Measurements from ENCODE around the gene FBXL17. TPM values are rescaled to one million over a fixed set of nuclear protein-coding genes. Genes with fewer than 3 reads are reported as not detected.

Gene FBXL17
- total RNA-seq, 1 donor from 2014 or later, result 12.7 TPM

DNA sequence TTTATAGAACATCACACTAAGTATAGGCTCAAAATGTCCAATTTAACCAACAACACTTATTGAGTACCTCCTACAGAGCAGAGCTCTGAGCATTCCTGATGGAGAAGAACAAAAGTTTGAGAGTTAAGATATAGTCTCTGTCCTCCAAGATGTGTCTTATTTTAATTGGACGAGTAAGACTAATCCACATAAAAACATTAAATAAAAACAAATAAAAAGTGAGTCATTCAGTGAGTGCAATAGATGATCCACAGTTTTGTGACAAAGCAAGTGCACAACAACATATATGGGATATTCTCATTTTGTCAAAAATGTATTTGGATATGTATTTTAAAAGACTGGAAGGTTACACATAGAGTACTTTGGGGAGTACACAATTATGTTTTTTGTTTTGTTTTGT is 277.4 kb downstream of the FBXL17 start:
- no peak overlapping the region for H3K4me2 ChIP-seq (ENCODE audit: low read length)
- no peaks in the 10 kb centered on the region for H3K36me3 ChIP-seq (ENCODE audit: insufficient read depth, low read length)
- DNase-seq (ENCODE audit: low read depth) (no peak), FAIRE-seq (no peak)
- no peak overlapping the region for H3K27ac ChIP-seq (ENCODE audit: low read depth, low read length)
- Mint-ChIP-seq H3K27me3 (ENCODE audit: low read depth, unreplicated experiment) (no peaks in the 10 kb centered on the region), H3K9me3 (ENCODE audit: unreplicated experiment) (no peaks in the 10 kb centered on the region), H3K27ac (ENCODE audit: unreplicated experiment) (no peak overlapping the region), H3K4me3 (ENCODE audit: unreplicated experiment) (no peak overlapping the region), H3K36me3 (ENCODE audit: low read depth, unreplicated experiment) (peaks cover 2% of the 10 kb centered on the region), H3K4me1 (ENCODE audit: low read depth, unreplicated experiment) (no peaks in the 10 kb centered on the region)
- no peaks in the 10 kb centered on the region for H3K4me1 ChIP-seq (ENCODE audit: insufficient read depth, low read length)
- H3K79me2 ChIP-seq (ENCODE audit: insufficient read depth, low read length), result no peaks in the 10 kb centered on the region
- no peaks in the 10 kb centered on the region for H3K9me3 ChIP-seq (ENCODE audit: insufficient read depth, low read depth, low read length)
- H2AFZ ChIP-seq (ENCODE audit: low read depth, low read length), result no peak overlapping the region
- no peak overlapping the region for H3K4me3 ChIP-seq (ENCODE audit: insufficient read depth, low read depth, low read length)
- H3K9ac ChIP-seq (ENCODE audit: low read length), result no peak overlapping the region
- TF ChIP-seq, protein P1, sequence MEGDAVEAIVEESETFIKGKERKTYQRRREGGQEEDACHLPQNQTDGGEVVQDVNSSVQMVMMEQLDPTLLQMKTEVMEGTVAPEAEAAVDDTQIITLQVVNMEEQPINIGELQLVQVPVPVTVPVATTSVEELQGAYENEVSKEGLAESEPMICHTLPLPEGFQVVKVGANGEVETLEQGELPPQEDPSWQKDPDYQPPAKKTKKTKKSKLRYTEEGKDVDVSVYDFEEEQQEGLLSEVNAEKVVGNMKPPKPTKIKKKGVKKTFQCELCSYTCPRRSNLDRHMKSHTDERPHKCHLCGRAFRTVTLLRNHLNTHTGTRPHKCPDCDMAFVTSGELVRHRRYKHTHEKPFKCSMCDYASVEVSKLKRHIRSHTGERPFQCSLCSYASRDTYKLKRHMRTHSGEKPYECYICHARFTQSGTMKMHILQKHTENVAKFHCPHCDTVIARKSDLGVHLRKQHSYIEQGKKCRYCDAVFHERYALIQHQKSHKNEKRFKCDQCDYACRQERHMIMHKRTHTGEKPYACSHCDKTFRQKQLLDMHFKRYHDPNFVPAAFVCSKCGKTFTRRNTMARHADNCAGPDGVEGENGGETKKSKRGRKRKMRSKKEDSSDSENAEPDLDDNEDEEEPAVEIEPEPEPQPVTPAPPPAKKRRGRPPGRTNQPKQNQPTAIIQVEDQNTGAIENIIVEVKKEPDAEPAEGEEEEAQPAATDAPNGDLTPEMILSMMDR (IDR thresholded peaks at IDR 0.05; ENCODE audit: insufficient read depth, low read depth, low read length), result no peak
- no peak for TF ChIP-seq EZH2 (IDR thresholded peaks at IDR 0.05; ENCODE audit: insufficient read depth, low read length)
- no peaks in the 10 kb centered on the region for H4K20me1 ChIP-seq (ENCODE audit: insufficient read depth, low read length)
- H3K27me3 ChIP-seq (ENCODE audit: insufficient read depth, low read length), result no peaks in the 10 kb centered on the region

GRCh38 chr5:108102463-108102862 is 279.4 kb downstream of the FBXL17 start:
- Mint-ChIP-seq H3K4me3 (ENCODE audit: unreplicated experiment) (no peak overlapping the region), H3K4me1 (ENCODE audit: low read depth, unreplicated experiment) (no peaks in the 10 kb centered on the region), H3K36me3 (ENCODE audit: low read depth, unreplicated experiment) (peaks cover 2% of the 10 kb centered on the region), H3K27me3 (ENCODE audit: low read depth, unreplicated experiment) (no peaks in the 10 kb centered on the region), H3K27ac (ENCODE audit: unreplicated experiment) (no peak overlapping the region), H3K9me3 (ENCODE audit: unreplicated experiment) (no peaks in the 10 kb centered on the region)
- Histone ChIP-seq H3K79me2 (ENCODE audit: insufficient read depth, low read length) (no peaks in the 10 kb centered on the region), H3K9me3 (ENCODE audit: insufficient read depth, low read depth, low read length) (no peaks in the 10 kb centered on the region), H3K4me1 (ENCODE audit: insufficient read depth, low read length) (no peaks in the 10 kb centered on the region), H3K36me3 (ENCODE audit: insufficient read depth, low read length) (no peaks in the 10 kb centered on the region), H4K20me1 (ENCODE audit: insufficient read depth, low read length) (no peaks in the 10 kb centered on the region), H3K4me3 (ENCODE audit: insufficient read depth, low read depth, low read length) (no peak overlapping the region), H3K9ac (ENCODE audit: low read length) (no peak overlapping the region), H3K4me2 (ENCODE audit: low read length) (no peak overlapping the region), H3K27me3 (ENCODE audit: insufficient read depth, low read length) (no peaks in the 10 kb centered on the region), H3K27ac (ENCODE audit: low read depth, low read length) (no peak overlapping the region), H2AFZ (ENCODE audit: low read depth, low read length) (no peak overlapping the region)
- DNase-seq (ENCODE audit: low read depth) (peak; percentile 5), FAIRE-seq (no peak)
- TF ChIP-seq, protein P1 (IDR thresholded peaks at IDR 0.05; ENCODE audit: insufficient read depth, low read depth, low read length), result no peak
- no peak for TF ChIP-seq EZH2 (IDR thresholded peaks at IDR 0.05; ENCODE audit: insufficient read depth, low read length)

- H3K9ac ChIP-seq (ENCODE audit: low read length), result no peak overlapping the region
- H3K4me1 ChIP-seq (ENCODE audit: insufficient read depth, low read length), result no peaks in the 10 kb centered on the region
- no peaks in the 10 kb centered on the region for H4K20me1 ChIP-seq (ENCODE audit: insufficient read depth, low read length)
- Mint-ChIP-seq H3K9me3 (ENCODE audit: unreplicated experiment) (no peaks in the 10 kb centered on the region), H3K27ac (ENCODE audit: unreplicated experiment) (no peak overlapping the region), H3K27me3 (ENCODE audit: low read depth, unreplicated experiment) (no peaks in the 10 kb centered on the region), H3K4me3 (ENCODE audit: unreplicated experiment) (no peak overlapping the region), H3K4me1 (ENCODE audit: low read depth, unreplicated experiment) (no peaks in the 10 kb centered on the region), H3K36me3 (ENCODE audit: low read depth, unreplicated experiment) (peaks cover 2% of the 10 kb centered on the region)
- TF ChIP-seq EZH2 (IDR thresholded peaks at IDR 0.05; ENCODE audit: insufficient read depth, low read length), result no peak
- TF ChIP-seq, protein P1 (IDR thresholded peaks at IDR 0.05; ENCODE audit: insufficient read depth, low read depth, low read length), result no peak
- no peak overlapping the region for H3K4me2 ChIP-seq (ENCODE audit: low read length)
- no peaks in the 10 kb centered on the region for H3K36me3 ChIP-seq (ENCODE audit: insufficient read depth, low read length)
- no peak for DNase-seq (ENCODE audit: low read depth)
- H3K27ac ChIP-seq (ENCODE audit: low read depth, low read length), result no peak overlapping the region
- no peaks in the 10 kb centered on the region for H3K79me2 ChIP-seq (ENCODE audit: insufficient read depth, low read length)
- no peaks in the 10 kb centered on the region for H3K27me3 ChIP-seq (ENCODE audit: insufficient read depth, low read length)
- H3K9me3 ChIP-seq (ENCODE audit: insufficient read depth, low read depth, low read length), result no peaks in the 10 kb centered on the region
- H3K4me3 ChIP-seq (ENCODE audit: insufficient read depth, low read depth, low read length), result no peak overlapping the region
- no peak for FAIRE-seq
- H2AFZ ChIP-seq (ENCODE audit: low read depth, low read length), result no peak overlapping the region
Observed at GRCh38 chr5:108101821-108102220, 280.1 kb downstream of the FBXL17 start.
